CD4-positive, alpha-beta T cell treated with Interleukin-17A for 1 hour (primary cell): ENCODE results near the gene ACTN1.

Experiments used
- DNase-seq: peaks from one replicate; pipeline ENCODE4 v3.0.0-alpha.2; 2020

ACTN1 gene

DNA sequence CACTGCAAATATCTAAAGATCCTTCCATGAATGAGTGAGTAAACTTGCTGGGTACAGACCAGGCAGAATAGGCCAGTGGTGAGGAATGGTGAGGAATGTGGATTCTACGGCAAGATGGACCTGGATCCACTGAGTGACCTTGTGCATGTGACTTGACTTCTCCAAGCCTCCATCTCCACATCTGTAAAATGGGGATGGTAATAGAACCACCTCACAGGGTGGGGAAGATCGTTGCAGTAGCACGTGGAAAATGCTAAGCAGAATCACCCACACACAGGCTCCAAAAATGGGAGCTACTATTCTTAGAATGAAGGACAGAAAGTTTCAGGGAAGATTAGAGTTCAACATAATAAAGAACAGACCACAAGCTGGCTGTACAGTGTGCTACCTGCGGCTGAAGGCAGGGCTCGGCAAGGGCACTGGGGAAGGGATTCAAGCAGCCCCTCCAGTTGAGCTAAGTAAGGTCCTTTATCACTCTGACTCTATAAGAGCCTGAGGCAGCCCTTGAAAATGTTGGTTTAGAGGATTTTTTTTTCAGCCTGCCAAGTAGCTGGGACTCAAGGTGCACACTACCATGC, 47.5 kb downstream of the ACTN1 start:
- DNase-seq = no peak

DNA sequence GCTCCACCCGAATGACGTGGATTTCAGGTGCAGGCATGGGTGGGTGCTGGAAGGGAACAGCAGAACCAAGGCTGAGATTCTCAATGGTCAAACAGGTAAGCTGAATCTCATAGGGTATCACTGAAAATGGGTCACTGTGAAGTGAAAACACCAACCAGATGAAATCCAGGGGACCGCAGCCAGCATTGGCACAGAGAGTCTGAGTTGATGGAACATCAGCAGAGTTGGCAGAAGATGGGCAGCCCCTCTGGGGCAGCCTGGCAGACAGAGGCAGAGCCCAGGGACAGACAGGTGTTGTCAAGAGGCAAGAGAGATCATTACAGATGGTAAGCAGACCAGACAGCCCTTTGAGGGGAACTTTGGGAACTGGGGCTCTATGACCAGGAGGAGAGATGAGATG, 48.0 kb downstream of the ACTN1 start:
- no peak for DNase-seq

DNA sequence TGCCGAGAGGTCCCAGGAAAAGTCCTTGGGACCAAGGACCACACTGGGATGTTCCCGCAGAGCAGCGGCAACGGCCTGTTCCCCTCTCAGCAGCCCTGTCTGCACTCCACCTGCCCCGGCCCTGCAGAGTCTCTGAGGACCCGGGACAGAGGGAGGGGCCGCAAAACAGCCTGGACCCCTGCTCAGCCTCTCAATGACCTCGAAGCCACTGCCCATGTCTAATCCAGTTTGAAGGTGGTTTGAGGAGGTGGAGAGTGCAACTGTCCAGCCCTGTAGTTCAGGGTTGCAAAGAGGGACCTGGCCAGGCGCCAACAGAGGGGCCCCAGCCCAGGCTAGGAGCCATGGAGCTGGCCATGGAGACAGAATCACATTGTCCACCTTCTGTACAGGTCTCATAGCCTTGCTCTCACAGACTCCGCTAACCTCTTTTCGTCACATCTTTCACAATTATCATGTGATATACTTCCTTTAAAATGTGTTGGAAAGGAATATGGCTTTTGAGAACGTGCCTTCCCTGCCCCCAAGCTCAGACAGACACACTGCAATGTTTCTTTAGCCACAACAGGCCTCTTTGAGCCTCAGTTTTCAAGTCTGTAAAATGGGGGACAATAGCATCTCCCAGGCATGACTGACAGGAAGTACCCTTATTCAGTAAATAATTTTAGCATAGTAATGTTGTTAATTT, 49.3 kb downstream of the ACTN1 start:
- no peak for DNase-seq

DNA sequence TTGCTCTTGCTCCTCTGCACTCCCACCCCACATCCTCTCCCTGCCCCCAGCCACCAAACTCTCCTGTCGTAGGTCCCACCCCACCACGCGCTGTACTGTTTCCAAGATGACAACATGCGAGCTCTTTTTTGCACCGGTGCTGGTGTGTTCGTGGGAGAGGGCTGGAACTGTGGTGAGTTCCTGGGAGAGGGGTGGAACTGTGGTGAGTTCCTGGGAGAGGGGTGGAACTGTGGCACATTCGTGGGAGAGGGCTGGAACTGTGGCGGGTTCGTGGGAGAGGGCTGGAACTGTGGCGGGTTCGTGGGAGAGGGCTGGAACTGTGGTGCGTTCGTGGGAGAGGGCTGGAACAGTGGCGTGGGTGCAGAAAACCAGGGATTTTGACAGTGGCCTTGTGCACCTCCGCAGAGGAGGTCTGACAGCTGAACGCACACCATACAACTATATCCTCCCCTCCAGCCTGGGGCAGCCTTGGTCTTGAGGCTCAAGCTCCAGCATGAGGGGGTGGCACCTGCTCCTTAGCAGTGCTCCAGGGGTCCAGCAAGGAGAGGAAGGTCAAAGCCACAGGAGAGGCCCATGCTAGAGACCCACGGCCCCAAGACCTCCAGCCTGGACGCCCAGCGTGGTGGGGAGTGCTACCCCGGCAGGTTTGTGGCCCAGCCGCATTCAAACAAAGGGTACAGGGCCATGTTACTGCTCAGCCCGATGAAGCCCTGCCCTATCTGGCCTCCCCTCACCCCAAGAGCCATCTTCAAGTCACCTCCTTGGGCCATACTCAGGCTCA, 50.1 kb downstream of the ACTN1 start:
- DNase-seq = no peak

DNA sequence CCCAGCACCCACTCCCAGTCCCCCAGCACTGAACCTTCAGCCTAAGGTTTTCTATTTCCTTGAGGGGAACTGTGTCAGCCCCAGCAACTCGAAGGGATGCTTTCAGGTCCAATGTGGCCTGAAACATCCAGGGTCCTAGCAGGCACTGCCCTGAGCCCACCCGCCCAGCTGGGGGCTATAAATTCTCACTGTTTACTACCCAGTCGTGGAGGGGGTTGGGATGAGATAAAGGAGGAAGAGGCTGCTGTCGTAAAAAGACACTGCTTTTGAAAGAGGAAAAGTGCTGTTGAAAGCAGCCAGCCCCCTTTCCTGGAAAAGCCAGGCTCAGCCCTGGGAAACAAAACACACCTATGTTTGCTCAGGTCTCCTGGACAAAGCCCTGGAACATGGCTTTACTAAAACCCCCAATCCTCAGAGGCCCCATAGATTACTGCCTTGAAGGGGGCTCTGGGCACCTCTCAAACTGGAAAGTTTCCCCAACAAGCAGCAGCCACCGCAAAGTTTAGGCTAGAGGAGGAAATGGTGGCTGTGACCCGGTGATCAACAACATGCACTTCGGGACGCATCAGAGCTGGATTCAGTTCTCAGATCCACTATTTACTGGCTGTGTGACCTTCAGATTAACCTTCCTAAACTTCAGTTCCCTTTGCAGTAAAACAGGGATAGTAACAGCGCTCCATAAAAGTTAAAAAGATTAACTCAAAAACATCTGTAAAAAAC, 51.0 kb downstream of the ACTN1 start:
- DNase-seq = no peak

DNA sequence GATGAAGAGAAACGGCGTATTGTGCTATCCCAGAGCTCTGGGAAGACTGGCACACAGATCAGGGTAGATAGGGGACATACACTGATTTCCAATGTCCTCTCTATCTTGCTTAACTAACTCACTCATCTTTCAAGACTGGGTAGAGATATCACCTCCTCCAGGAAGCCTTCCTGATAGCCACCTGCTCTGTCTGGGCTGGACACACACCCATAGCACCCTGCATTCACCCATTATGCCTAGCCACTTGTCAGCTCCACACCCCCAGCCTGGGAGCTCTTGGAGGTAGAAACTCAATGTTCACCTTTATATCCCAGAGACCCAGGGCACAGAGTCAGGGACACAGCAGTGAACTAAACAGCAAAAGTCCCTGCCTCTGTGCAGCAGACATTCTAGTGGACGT, 52.0 kb downstream of the ACTN1 start:
- no peak for DNase-seq

DNA sequence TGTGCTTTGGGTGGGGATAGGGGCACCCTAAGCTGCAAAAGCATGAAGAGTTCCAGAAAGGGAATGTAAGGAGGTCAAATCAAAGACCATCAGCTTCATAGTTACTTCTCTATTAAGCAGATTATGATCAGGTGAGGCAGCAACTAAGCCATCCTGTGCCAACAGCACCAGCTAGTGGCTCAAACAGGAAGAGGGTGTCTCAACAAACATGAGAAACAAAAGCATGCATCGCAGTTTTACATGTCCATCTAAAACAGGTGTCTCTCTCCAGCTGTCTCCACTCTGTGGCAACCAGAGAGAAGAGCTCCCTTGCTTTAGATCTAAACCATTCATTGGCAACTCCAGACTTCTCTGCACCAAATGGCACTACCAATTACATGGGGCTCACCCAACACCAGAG, 52.9 kb downstream of the ACTN1 start:
- no peak for DNase-seq

DNA sequence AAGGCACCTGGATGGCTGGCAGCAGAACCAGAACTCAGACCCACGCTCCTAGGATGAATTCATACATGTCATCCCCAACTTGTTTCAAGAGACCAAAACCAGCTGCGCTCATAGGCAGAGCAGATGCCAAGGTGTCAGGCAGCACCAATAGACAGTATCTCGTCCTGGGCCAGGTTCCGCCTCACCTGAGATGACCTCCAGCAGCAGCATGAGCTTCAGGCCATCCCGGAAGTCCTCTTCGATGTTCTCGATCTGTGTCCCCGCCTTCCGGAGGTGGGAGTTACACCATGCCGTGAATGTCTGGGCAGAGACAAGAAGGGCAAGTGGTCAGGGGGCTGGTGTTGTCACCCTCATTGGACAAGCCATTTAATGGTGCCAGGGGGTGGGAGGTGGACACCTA, 53.7 kb downstream of the ACTN1 start:
- DNase-seq = no peak

DNA sequence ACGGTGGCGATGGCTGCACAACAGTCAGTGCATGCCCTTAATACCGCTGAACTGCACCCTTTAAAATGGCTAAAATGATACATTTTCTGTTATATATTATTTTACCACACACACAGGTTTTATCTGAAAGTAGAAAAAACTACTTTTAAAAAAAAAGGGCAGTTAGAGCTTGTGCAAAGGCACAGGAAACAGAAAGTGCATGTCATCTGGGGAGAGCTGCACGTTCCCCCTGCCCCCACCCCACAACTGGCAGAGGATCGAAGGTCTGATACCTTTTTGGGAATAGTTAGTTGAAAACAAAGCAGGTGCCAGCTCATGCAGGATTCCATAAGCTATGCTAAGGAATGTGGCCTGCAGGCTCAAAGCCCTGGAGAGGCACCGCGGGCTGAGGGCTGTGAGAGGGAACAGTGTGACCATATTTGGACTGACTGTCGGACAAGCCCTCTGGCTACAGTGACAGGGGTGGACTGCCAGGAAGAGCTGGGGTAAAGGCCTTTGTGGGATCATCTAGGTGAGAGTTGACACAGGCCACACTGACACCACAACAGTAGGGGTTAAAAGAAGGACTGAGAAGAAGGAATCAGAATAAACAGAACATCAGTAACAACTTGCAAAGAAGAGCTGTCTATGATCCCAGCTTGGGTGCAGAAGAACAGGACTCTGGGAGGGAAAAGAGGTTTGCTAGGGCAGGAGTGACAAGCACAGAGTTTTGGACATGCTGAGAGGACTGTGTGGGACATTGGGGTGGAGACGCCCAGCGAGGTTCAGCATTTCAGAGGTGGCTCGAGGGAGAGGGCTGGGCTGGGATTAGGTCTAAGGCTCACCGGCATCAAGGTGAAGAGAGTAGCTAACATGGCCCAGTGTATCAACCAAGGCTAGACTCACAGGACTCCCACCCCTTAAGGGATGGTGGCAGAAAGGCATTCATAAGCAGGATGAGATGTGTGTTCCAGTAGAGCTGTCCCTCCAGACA, 54.6 kb downstream of the ACTN1 start:
- DNase-seq = no peak

DNA sequence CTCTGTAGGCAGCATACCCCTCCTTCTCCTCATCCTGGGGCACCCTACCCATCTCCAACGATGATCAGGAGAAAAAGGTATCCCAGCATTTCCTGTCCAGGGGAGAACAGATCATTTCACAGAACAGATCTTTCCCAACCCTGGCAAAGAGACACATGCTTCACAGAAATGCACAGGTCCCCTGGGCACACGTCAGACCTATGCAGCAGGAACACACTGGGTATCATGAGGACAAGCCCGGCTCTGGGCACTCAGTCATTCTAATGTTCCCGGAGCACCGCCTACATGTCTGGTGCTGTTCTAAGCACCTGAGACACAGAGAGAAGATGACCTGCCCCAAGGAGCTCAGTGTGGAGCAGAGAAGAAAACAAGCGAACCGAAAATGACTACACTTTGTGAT, 56.2 kb downstream of the ACTN1 start:
- no peak for DNase-seq

DNA sequence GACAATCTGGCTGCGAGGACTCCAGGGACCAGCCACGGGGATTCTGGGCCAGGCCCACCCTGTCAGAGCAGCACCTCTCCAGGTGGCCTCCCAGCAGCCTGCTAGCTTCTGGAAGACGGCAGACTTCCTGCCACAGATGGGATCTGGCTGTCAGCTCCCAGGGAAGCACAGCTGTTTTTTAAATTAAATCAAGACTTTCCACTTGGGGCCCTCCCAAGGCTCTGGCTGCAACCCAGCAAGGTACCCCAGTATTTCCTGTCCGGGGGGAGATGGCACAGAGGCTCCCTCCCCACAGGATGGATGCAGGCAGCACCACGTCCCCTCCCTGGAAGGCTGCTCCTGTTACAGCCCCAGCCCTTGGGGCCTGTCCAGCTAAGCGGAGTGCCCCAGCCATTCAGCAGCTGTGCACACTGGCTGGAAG, 56.9 kb downstream of the ACTN1 start:
- no peak for DNase-seq

DNA sequence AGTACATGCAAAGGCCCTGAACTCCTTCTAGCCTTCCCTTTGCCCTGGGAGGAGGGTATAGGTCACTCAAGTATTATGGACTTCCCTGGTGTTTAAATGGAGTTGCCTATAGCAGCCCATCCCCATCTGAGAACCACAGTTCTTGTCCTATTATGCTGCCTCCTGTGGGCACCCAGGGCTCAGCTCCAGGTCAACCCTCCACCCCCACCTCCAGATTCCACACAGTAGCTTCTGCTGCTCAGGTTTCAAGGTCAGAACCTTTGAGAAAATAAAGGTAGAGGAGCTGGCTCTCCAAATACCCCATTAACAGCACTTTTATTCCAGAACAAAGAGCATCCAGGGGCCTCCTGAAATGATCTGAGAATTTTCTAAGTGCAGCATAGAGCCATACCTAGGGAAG, 57.4 kb downstream of the ACTN1 start:
- no peak for DNase-seq

DNA sequence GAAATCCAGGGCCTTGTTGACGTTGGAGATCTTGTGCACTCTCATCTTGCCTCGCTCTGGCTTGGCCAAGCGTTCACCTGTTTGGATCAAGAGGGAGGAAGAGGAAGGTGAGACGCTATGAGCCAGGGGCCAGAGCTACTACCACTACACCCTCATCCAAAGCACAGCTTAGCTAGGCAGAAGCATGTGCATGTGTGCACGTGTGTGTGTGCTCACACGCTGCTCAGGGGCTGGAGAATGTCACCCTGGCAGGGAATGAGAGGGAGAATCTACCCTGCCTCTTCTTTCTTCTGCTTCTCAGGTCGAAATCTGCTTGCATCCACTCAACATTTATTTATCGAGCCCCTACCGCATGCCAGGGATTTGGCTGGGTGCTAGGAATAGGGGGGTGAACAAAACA, 58.1 kb downstream of the ACTN1 start:
- no peak for DNase-seq

DNA sequence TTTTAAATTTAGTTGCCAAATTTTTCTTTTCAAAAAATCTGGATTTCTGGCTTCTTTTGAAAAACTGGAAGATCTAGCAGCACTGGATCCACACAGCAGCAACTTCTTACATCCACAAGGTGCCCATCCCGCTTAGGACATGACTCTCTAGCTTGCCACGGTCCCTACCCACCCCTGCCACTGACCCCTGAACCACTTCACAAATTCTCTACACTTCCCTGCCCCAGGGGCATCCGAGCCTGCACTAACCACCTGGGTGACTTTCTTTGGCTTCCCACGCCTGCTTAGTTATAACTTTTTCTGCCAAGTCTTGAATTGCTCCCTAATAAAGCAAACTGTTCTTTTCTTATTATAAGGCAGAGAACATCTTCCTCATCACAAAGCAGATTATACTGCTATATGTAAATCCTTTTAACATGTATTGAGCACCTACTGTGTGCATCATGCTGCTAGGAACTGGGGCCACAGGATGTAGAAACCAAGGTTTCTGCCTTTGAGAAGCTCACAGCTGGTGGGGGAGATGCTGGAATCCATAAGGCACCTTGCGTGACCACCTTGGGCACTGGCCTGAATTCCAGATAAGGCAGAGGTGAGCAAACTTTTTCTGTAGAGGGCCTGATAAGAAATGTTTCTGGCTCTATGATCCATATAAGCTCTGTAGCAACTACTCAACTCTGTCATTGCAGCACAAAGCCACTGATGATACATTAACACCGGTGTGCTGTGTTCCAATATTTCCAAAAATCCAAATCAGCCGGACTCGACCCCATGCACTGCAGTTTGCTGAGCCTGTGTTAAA, 59.8 kb downstream of the ACTN1 start:
- DNase-seq = no peak

DNA sequence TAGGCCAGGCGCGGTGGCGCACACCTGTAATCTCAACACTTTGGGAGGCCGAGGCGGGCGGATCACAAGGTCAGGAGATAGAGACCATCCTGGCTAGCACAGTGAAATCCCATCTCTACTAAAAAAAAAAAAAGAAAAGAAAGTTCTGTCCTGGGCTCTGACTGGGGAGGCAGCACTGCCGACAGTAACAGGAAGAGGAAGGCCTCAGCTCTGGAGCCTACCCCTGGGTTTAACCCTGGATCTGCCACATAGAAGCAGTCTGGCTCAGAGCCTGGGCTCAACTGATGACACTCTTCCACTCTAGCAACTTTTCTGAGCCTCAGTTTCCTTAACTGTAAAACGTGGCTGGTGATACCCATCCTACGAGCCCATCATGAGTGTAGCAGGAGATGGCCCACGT, 60.5 kb downstream of the ACTN1 start:
- DNase-seq = no peak

DNA sequence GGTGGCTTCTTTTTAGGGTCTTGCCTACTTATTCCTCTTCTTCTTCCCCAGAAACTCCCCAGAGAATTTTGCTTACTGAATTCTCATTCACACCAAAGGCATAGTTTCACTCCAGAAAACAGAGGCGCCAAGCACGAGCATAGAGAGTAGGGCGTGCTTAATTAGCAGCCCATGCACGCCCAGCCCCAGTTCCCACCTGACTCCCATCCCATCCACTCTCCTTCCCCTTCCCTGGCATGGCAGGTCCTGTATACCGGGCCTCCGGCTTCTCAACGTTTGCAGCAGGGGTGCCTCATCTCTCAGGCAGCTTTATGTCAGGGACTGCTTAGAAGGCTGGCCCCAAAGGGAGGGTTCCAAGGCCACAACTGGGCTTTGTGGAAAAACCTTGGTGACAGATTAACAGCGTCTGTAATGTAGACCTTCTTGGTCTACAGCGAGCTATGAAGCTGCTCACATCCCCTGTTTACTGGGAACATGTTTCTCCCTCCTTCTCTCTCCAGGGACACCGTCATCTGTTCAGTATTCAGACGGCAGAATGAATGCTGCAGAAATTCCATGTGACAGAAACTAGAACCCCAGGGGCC, 62.7 kb downstream of the ACTN1 start:
- no peak for DNase-seq

DNA sequence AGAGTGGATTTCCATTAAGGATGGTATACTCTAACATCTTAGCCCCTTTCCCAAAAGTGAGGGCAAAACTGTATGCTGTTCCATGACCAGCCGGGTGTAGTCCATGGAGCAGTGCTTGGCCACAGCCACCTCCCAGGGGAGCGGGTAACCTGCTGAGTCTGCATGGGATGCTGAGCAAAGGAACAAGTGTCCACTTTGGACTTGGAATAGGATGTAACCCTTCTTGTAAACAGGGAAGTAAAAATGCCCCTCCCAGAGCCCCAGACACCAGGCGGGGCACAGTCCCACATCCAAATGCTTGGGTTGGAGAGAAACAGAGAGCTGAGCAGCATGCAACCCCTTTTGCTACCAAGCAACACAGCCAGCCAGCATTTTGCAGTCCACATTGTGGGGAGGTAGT, 65.6 kb downstream of the ACTN1 start:
- DNase-seq = no peak

DNA sequence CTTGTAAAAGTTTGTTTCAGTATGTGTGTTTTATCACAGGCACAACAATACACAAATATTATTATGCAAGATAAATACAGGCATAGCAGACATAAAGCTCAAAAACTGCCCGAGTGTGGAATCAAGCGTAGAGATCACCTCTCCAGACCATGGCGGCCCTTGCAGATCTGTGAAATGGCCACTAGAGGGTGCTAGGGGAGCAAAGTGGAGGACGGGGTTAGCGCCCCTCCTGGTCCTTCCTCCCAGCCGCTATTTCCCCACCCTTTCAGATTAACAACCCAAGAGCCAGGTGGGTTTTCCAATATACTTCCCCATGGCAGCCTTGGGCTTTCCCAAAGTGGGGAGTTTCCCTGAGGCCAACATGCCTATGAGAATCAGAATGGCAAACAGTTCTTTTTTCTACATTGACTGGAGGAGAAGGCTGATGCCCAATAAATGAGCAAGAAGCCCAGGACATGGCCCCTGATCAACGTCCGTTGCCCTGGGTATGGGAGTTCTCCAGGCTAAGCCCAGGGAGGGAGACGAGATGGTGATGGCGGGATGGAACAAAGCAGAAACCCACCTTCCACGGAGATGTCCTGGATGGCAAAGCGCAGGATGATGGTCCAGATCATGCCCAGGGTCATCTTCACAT, 67.4 kb downstream of the ACTN1 start:
- peak; percentile 78 for DNase-seq

DNA sequence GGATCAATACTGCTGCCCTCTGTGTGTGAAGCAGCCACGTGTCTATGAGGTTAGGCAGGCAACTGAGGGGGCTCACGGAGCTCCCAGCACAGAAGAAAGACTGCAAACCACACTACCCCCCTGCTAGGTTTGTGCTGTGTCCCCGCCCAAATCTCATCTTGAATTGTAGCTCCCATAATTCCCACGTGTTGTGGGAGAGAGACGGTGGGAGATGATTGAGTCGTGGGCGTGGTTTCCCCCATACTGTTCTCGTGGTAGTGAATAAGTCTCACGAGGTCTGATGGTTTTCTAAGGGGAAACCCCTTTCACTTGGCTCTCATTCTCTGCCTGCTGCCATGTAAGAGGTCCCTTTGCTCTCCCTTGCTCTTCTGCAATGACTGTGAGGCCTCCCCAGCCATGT, 68.6 kb downstream of the ACTN1 start:
- DNase-seq = no peak

DNA sequence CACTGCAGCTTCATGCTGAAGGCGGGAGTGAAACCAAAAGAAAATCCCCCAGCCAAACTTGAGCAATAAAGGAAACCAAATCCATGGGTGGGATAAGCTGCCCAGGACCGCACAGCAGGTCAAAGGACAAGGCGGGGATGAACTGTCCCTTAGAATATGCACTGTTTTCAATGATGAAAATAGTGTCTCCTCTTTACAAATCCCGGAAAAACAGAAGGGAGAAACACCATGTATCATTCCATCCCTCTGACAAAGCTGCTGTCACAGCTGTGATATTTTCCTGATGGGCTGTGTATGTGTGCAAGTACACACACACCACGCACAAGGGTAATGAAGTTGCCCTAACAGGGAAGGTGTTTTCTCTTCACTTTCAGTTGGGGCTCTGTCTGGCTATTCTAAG, 70.3 kb downstream of the ACTN1 start:
- no peak for DNase-seq

DNA sequence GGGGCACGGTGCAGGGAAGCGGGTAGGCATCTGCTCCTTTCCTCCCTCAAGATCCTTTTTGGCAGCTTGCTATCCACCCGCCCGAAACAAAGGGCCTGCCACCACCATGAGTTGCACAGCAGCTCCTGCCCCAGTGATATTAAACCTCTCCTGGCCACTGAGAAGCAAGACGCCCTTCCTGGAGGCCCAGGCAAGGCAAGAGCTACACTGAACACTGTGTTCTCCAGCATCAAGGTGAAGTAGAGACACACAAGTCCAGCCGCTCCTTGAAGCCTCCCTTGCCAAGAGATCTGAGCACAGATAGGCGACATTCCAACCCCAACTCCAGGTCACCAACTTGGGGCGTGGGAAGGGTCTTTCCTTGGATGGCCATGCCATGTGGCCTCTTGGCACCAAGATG, 70.9 kb downstream of the ACTN1 start:
- no peak for DNase-seq
